HK-2 (cell line): ENCODE data around the gene METTL8.
"Not testable (repeated sequence)": the region's sequence is repeated elsewhere in the genome, so short reads cannot be mapped to it uniquely, and the experiment has no call there.

ENCODE experiments used
- DNase-seq: peaks from one replicate; pipeline ENCODE4 v3.0.0-alpha.2; 2018; ENCODE audit not compliant: unreplicated experiment

Gene METTL8

GRCh38 chr2:171345971-171346722 lies 87.6 kb downstream of the METTL8 start:
- DNase-seq = no peak

- no peak for DNase-seq
Measured at GRCh38 chr2:171344182-171344581, 89.6 kb downstream of the METTL8 start.

GRCh38 chr2:171342067-171342413 lies 91.8 kb downstream of the METTL8 start:
- DNase-seq = no peak

- DNase-seq = no peak
Measured at GRCh38 chr2:171341394-171342066, 92.3 kb downstream of the METTL8 start.

- DNase-seq = no peak
Measured at GRCh38 chr2:171334946-171335345, 98.8 kb downstream of the METTL8 start.

- no peak for DNase-seq
Measured at GRCh38 chr2:171334171-171334570, 99.6 kb downstream of the METTL8 start.

GRCh38 chr2:171330155-171330956 lies 103.4 kb downstream of the METTL8 start:
- DNase-seq = no peak

- DNase-seq = no peak
Measured at GRCh38 chr2:171327043-171327496, 106.7 kb downstream of the METTL8 start.

- no peak for DNase-seq
Measured at GRCh38 chr2:171325886-171326585, 107.8 kb downstream of the METTL8 start.

- DNase-seq = no peak
Measured at GRCh38 chr2:171323971-171324528, 109.7 kb downstream of the METTL8 start.

- no peak for DNase-seq
Measured at GRCh38 chr2:171322928-171323327, 110.9 kb downstream of the METTL8 start.

GRCh38 chr2:171320731-171321130 lies 113.1 kb downstream of the METTL8 start:
- DNase-seq = no peak

- DNase-seq = no peak
Measured at GRCh38 chr2:171320208-171320621, 113.6 kb downstream of the METTL8 start.

- no peak for DNase-seq
Measured at GRCh38 chr2:171319164-171319810, 114.5 kb downstream of the METTL8 start.

GRCh38 chr2:171318463-171318934 lies 115.3 kb downstream of the METTL8 start:
- no peak for DNase-seq

GRCh38 chr2:171317492-171318125 lies 116.2 kb downstream of the METTL8 start:
- DNase-seq = no peak

- DNase-seq = no peak
Measured at GRCh38 chr2:171316755-171317337, 116.9 kb downstream of the METTL8 start.

GRCh38 chr2:171316220-171316619 lies 117.6 kb downstream of the METTL8 start:
- DNase-seq = no peak

- DNase-seq = no peak
Measured at GRCh38 chr2:171315781-171316180, 118.0 kb downstream of the METTL8 start.

GRCh38 chr2:171312182-171312581 lies 121.6 kb downstream of the METTL8 start:
- DNase-seq = not testable (repeated sequence)
